Measurements from ENCODE around the gene PRIMPOL. TPM values are rescaled to one million over a fixed set of nuclear protein-coding genes. Genes with fewer than 3 reads are reported as not detected.
A peak's percentile ranks its signal among the peaks of the same experiment; 100 is the strongest.

The PRIMPOL gene
- total and polyA plus RNA-seq, 9 donors = 22.9 to 32.6 (median 25.5) TPM

DNA sequence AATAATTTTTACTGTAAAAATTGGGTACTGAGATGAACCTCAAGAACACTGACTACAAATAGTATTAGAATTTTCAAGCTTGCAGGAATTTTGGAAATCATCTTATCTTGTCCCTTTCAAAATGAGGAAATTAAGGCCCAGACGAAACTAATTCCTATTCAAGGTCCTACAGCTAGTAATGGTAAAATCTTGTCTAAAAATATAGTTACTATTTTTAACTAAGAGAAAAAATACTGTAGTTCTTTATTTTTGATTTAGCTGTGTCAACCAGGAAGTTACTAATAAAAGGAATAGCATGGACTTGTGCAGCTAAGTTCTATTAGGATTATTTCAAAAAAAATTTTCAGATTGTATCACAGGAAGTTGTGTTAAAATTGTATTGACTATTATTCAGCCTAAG, 12.7 kb downstream of the PRIMPOL start:
- Histone ChIP-seq H3K9me3 (replicated peaks; ENCODE audit: control insufficient read depth, low read depth, low read length) (no peaks in the 10 kb centered on the region), H3K4me3 (ENCODE audit: low read length) (no peak overlapping the region), H3K27ac (ENCODE audit: low read length) (no peak overlapping the region), H3K36me3 (ENCODE audit: control insufficient read depth, insufficient read depth, low read length) (peaks cover 20% of the 10 kb centered on the region), H3K4me1 (ENCODE audit: control insufficient read depth, insufficient read depth, low read length) (no peaks in the 10 kb centered on the region), H3K27me3 (ENCODE audit: control insufficient read depth, insufficient read depth, low read length) (no peaks in the 10 kb centered on the region)
- no CpG with 5 or more reads among the region's 1 CpG for WGBS (ENCODE audit: insufficient coverage)
- DNase-seq = no peak

DNA sequence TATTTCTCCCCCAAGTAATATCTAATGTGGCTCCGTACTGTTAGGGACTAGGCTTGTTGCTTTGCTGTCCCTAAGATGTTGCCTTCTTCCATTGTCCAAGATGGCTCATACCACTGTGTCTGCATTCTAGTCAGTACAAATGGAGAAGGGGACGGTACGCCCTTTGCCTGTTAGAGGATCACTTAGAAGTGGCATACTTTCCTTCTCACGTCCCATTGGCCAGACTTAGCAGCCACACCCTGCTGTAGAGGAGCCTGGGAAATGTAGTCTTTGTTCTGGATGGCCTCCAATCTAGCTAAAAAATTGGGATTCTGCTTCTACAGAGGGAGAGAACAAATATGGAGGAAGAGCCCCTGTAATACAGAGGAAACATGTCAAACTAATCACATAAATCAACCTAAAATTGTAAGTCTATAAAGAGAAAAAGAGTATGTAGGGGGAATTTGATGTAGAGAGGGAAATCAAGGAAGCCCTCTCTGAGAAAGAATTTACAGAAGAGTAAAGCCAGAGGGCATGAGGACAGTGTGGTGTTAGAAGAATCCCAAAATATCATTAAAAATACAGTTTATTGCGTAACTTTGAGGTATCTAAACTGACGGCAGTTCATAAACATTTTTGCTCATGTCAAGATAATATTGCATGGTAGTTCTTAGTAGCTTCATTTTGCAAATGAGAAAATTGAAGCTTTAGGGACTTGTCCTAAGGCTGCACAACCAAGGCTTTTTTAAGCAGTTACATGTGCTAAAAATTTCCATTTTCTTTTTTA, 15.1 kb downstream of the PRIMPOL start:
- WGBS (ENCODE audit: insufficient coverage) = no CpG with 5 or more reads among the region's 6 CpGs
- peaks cover 7% of the 10 kb centered on the region for H3K4me1 ChIP-seq (ENCODE audit: control insufficient read depth, insufficient read depth, low read length)
- H3K27me3 ChIP-seq (ENCODE audit: control insufficient read depth, insufficient read depth, low read length) = no peaks in the 10 kb centered on the region
- no peak overlapping the region for H3K27ac ChIP-seq (ENCODE audit: low read length)
- DNase-seq = no peak
- peaks cover 33% of the 10 kb centered on the region for H3K36me3 ChIP-seq (ENCODE audit: control insufficient read depth, insufficient read depth, low read length)
- no peaks in the 10 kb centered on the region for H3K9me3 ChIP-seq (replicated peaks; ENCODE audit: control insufficient read depth, low read depth, low read length)
- H3K4me3 ChIP-seq (ENCODE audit: low read length) = no peak overlapping the region

DNA sequence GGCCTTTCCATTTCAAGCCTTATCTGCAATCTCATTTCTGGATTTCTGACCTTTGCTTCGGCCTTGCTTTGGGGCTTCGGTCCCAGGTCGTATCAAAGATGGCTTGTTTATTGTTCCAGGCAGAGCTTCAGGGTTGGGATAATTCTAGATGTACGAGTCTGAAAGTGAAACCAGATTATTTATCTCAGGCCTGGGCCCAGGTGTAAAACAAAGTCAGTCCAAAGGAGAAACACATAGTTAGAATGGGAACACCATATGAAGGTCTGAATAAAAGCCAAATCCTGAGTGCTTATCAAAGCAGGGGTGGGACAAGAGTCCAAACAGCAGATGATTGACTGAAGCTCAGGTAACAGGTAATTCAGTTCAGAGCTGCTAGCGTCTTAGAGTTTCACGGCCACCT, 17.1 kb downstream of the PRIMPOL start:
- WGBS (ENCODE audit: insufficient coverage) = 82% methylated on average over 3 of the region's 6 CpGs
- no peaks in the 10 kb centered on the region for H3K9me3 ChIP-seq (replicated peaks; ENCODE audit: control insufficient read depth, low read depth, low read length)
- peaks cover 7% of the 10 kb centered on the region for H3K4me1 ChIP-seq (ENCODE audit: control insufficient read depth, insufficient read depth, low read length)
- H3K27me3 ChIP-seq (ENCODE audit: control insufficient read depth, insufficient read depth, low read length) = no peaks in the 10 kb centered on the region
- H3K27ac ChIP-seq (ENCODE audit: low read length) = no peak overlapping the region
- no peak for DNase-seq
- H3K4me3 ChIP-seq (ENCODE audit: low read length) = no peak overlapping the region
- peaks cover 33% of the 10 kb centered on the region for H3K36me3 ChIP-seq (ENCODE audit: control insufficient read depth, insufficient read depth, low read length)

DNA sequence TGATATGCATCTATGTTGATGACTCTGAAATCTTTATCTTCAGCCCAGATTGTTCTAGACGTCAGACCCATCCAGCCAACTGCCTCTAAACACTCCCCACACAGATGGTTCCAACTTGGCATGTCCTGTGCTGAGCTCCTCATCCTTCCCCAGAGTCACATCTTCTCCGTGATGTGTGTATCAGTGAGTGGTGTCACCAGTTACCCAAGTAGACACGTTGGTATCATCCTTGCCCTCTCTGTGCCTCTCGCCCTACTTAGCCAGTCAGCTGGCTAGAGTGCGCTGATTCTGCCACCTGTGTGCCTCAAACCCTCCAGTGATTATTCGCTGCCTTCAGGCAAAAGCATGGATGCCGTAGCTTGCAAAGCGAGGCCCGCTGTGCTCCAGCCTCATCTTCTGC, 18.6 kb downstream of the PRIMPOL start:
- Histone ChIP-seq H3K27ac (ENCODE audit: low read length) (no peak overlapping the region), H3K27me3 (ENCODE audit: control insufficient read depth, insufficient read depth, low read length) (no peaks in the 10 kb centered on the region), H3K9me3 (replicated peaks; ENCODE audit: control insufficient read depth, low read depth, low read length) (no peaks in the 10 kb centered on the region), H3K4me1 (ENCODE audit: control insufficient read depth, insufficient read depth, low read length) (peaks cover 7% of the 10 kb centered on the region), H3K4me3 (ENCODE audit: low read length) (no peak overlapping the region), H3K36me3 (ENCODE audit: control insufficient read depth, insufficient read depth, low read length) (peaks cover 43% of the 10 kb centered on the region)
- no peak for DNase-seq
- WGBS (ENCODE audit: insufficient coverage) = 96% methylated on average over 6 of the region's 9 CpGs

DNA sequence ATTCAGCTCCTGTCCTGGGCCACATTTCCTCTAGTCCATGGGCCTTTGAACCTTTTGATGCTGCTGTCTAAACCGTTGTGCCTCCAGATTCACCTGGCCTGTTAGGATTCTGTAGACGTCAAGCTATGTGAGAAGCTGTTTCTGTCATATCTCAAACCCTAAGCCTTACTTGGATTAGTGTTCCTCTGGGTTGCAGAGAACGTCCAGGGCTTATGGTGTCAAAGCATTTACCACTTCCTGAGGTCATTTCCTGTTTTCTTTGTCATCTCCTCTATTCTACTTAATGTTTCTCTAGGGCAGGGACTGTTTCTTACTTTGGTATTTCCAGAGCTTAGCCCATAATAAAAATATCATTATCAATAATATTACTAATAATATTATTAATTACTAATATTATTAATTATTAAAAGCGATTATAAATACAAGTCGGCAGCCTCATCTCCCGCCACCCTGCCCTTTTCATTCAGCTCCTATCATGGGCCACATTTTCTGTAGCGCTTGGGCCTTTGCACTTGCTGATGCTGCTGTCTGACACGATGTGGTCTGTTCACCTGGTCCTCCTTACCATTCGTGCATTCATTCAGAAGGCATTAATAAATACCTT, 19.1 kb downstream of the PRIMPOL start:
- H3K4me3 ChIP-seq (ENCODE audit: low read length) = no peak overlapping the region
- no peaks in the 10 kb centered on the region for H3K9me3 ChIP-seq (replicated peaks; ENCODE audit: control insufficient read depth, low read depth, low read length)
- peak; percentile 25 for DNase-seq
- 90% methylated on average over 4 of the region's 9 CpGs for WGBS (ENCODE audit: insufficient coverage)
- peaks cover 7% of the 10 kb centered on the region for H3K4me1 ChIP-seq (ENCODE audit: control insufficient read depth, insufficient read depth, low read length)
- no peaks in the 10 kb centered on the region for H3K27me3 ChIP-seq (ENCODE audit: control insufficient read depth, insufficient read depth, low read length)
- no peak overlapping the region for H3K27ac ChIP-seq (ENCODE audit: low read length)
- H3K36me3 ChIP-seq (ENCODE audit: control insufficient read depth, insufficient read depth, low read length) = peaks cover 43% of the 10 kb centered on the region

DNA sequence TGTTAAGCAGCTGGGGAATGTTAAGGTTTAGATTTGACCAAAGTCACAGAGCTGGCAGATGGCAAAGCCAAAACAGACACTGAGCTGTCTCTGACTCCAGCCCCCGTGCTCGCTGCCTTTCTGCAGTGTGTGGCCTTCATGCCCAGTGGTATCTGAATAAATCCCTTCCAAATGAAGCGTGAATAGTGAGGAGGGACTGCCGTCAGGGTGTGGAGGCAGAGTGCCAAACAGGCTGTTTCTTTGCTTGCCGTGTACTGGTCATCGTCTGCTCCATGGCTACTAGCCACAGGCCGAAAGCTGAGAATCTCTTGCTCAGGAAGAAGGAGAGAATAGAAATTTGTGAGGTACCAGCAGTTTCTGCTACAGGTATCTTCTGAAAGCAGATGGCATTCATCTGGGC, 19.7 kb downstream of the PRIMPOL start:
- Histone ChIP-seq H3K36me3 (ENCODE audit: control insufficient read depth, insufficient read depth, low read length) (peaks cover 50% of the 10 kb centered on the region), H3K9me3 (replicated peaks; ENCODE audit: control insufficient read depth, low read depth, low read length) (no peaks in the 10 kb centered on the region), H3K4me3 (ENCODE audit: low read length) (no peak overlapping the region), H3K4me1 (ENCODE audit: control insufficient read depth, insufficient read depth, low read length) (peaks cover 7% of the 10 kb centered on the region), H3K27ac (ENCODE audit: low read length) (no peak overlapping the region), H3K27me3 (ENCODE audit: control insufficient read depth, insufficient read depth, low read length) (no peaks in the 10 kb centered on the region)
- WGBS (ENCODE audit: insufficient coverage) = 63% methylated on average over 7 of the region's 7 CpGs
- peak; percentile 8 for DNase-seq

DNA sequence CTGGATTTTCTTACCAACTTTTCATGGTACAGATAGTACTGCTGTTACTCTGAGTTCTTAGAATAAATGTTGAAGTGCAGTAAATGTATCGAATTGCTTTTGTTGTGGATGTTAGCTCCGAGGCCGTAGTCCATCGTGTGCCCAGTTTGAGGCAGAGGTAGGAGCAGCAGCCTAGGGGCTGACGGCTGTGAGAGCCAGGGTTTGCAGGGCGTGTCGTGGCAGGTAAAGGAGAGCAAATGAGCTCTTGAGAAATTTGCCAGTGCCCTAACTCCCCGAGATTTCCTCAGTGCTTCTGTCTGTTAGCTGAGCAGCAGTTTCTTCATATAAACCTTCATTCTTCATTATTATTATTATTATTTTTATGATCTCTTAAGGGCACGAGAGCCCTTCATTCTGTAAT, 21.6 kb downstream of the PRIMPOL start:
- WGBS (ENCODE audit: insufficient coverage) = 82% methylated on average over 7 of the region's 9 CpGs
- H3K36me3 ChIP-seq (ENCODE audit: control insufficient read depth, insufficient read depth, low read length) = peaks cover 49% of the 10 kb centered on the region
- no peak for DNase-seq
- no peaks in the 10 kb centered on the region for H3K9me3 ChIP-seq (replicated peaks; ENCODE audit: control insufficient read depth, low read depth, low read length)
- H3K27ac ChIP-seq (ENCODE audit: low read length) = no peak overlapping the region
- H3K4me3 ChIP-seq (ENCODE audit: low read length) = no peak overlapping the region
- H3K4me1 ChIP-seq (ENCODE audit: control insufficient read depth, insufficient read depth, low read length) = peaks cover 7% of the 10 kb centered on the region
- no peaks in the 10 kb centered on the region for H3K27me3 ChIP-seq (ENCODE audit: control insufficient read depth, insufficient read depth, low read length)

DNA sequence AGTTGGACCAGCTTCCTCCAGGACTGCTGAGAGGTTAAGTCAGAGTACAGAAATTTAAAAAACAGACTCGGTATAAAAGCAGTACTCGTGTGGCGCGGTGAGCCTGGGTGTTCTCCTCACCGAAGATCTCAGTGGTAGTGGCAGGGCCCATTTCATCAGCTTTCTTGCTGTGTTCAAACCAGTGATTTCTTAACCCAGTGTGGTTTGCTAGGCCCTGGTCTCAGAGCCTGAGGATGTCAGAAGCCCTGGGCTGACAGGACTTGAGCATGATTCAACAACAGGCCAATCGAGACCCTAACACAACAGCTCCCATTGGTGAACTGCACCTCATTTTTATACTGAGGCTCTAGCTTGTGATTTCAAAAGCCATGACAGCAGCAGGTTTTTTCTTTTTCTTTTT, 23.2 kb downstream of the PRIMPOL start:
- 87% methylated on average over 6 of the region's 6 CpGs for WGBS (ENCODE audit: insufficient coverage)
- H3K9me3 ChIP-seq (replicated peaks; ENCODE audit: control insufficient read depth, low read depth, low read length) = no peaks in the 10 kb centered on the region
- peaks cover 7% of the 10 kb centered on the region for H3K4me1 ChIP-seq (ENCODE audit: control insufficient read depth, insufficient read depth, low read length)
- H3K4me3 ChIP-seq (ENCODE audit: low read length) = no peak overlapping the region
- H3K36me3 ChIP-seq (ENCODE audit: control insufficient read depth, insufficient read depth, low read length) = peaks cover 40% of the 10 kb centered on the region
- no peak overlapping the region for H3K27ac ChIP-seq (ENCODE audit: low read length)
- H3K27me3 ChIP-seq (ENCODE audit: control insufficient read depth, insufficient read depth, low read length) = no peaks in the 10 kb centered on the region
- no peak for DNase-seq

DNA sequence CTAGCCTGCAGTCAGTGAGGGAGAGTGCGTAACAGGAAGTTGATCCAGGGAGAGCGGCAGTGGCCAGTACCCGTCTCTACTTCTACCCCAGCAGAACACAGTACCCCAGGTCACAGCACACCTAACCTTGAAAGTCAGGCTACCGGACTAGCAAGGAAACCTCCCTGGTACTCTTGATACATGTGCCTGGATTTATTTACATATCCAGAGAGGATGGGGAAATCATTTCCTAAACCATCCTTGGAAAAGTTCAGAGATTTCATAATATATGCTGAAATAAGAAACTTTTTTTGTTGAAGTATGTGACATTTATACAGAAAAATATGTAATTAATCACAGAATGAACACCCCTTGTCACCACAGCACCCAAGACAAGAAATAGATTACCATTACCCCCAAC, 24.5 kb downstream of the PRIMPOL start:
- no CpG with 5 or more reads among the region's 4 CpGs for WGBS (ENCODE audit: insufficient coverage)

DNA sequence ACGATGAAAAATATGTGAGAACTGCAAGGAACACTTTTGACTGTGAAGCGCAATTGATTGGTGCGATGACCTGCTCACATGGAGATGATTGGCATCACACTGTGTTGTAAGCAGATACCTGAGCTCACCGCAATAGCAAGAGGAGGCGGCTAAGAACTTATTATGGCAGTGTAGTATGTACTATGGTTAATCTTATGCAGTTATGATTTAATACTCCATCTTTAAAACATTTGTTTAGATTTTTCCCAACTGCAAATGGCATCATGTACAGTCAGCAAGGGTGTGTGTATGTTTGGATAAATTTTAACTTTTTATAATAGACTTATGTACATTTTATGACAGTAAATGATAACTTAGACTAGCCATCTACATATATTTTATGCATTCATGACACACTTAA, 25.5 kb downstream of the PRIMPOL start:
- Histone ChIP-seq H3K27me3 (ENCODE audit: control insufficient read depth, insufficient read depth, low read length) (no peaks in the 10 kb centered on the region), H3K36me3 (ENCODE audit: control insufficient read depth, insufficient read depth, low read length) (peaks cover 33% of the 10 kb centered on the region), H3K9me3 (replicated peaks; ENCODE audit: control insufficient read depth, low read depth, low read length) (no peaks in the 10 kb centered on the region), H3K4me1 (ENCODE audit: control insufficient read depth, insufficient read depth, low read length) (no peaks in the 10 kb centered on the region), H3K27ac (ENCODE audit: low read length) (no peak overlapping the region), H3K4me3 (ENCODE audit: low read length) (no peak overlapping the region)
- WGBS (ENCODE audit: insufficient coverage) = 89% methylated on average over 3 of the region's 5 CpGs
- DNase-seq = no peak

More for the DNA sequence above, 24.5 kb downstream of the PRIMPOL start:
- no peak overlapping the region for H3K4me3 ChIP-seq (ENCODE audit: low read length)
- no peak overlapping the region for H3K27ac ChIP-seq (ENCODE audit: low read length)
- no peaks in the 10 kb centered on the region for H3K27me3 ChIP-seq (ENCODE audit: control insufficient read depth, insufficient read depth, low read length)
- peaks cover 1% of the 10 kb centered on the region for H3K4me1 ChIP-seq (ENCODE audit: control insufficient read depth, insufficient read depth, low read length)
- H3K36me3 ChIP-seq (ENCODE audit: control insufficient read depth, insufficient read depth, low read length) = peaks cover 32% of the 10 kb centered on the region
- no peak for DNase-seq
- H3K9me3 ChIP-seq (replicated peaks; ENCODE audit: control insufficient read depth, low read depth, low read length) = no peaks in the 10 kb centered on the region

Data from muscle of leg (tissue), 11 donors.